HepG2 (cell line): ENCODE results near the gene MT1F. TPM values are rescaled to one million over a fixed set of nuclear protein-coding genes. Genes with fewer than 3 reads are reported as not detected.

Experiments
- KDM5A ChIP-seq: fragments of 200-600 bp; sonication (generic); IDR thresholded peaks from 2 replicates; pipeline ENCODE4 v1.7.0; 2018; ENCODE audit warnings: antibody characterized with exemption, mild to moderate bottlenecking, low read length, borderline replicate concordance
- NFRKB ChIP-seq: fragments of 450-650 bp; IDR thresholded peaks from 2 replicates; pipeline ENCODE4 v1.6.1; 2017
- NR3C1 ChIP-seq: sonication (generic); formaldehyde crosslinking; IDR thresholded peaks from 2 replicates; pipeline ENCODE4 v1.4.0; 2020; ENCODE audit warnings: missing genetic modification reagents
- TERF1 ChIP-seq: sonication (generic); formaldehyde crosslinking; IDR thresholded peaks from 2 replicates; pipeline ENCODE4 v1.8.0; 2022; ENCODE audit warnings: mild to moderate bottlenecking, missing genetic modification reagents, moderate library complexity
- ZBTB7B ChIP-seq: sonication (generic); formaldehyde crosslinking; IDR thresholded peaks from 2 replicates; pipeline ENCODE4 v1.4.0; 2020; ENCODE audit warnings: missing genetic modification reagents
- ZNF230 ChIP-seq: sonication (generic); formaldehyde crosslinking; IDR thresholded peaks from 2 replicates; pipeline ENCODE4 v1.4.0; 2020; ENCODE audit warnings: mild to moderate bottlenecking, missing genetic modification reagents
- ZNF678 ChIP-seq: sonication (generic); formaldehyde crosslinking; IDR thresholded peaks from 2 replicates; pipeline ENCODE4 v1.4.0; 2020; ENCODE audit warnings: mild to moderate bottlenecking, missing genetic modification reagents
- ZNF710 ChIP-seq: sonication (generic); formaldehyde crosslinking; IDR thresholded peaks from 2 replicates; pipeline ENCODE4 v1.5.0; 2020; ENCODE audit warnings: mild to moderate bottlenecking, missing genetic modification reagents, borderline replicate concordance
- ZNF737 ChIP-seq: sonication (generic); formaldehyde crosslinking; IDR thresholded peaks from 2 replicates; pipeline ENCODE4 v1.5.0; 2020; ENCODE audit warnings: missing genetic modification reagents, mild to moderate bottlenecking, borderline replicate concordance
- ZNF816 ChIP-seq: sonication (generic); formaldehyde crosslinking; IDR thresholded peaks from 2 replicates; pipeline ENCODE4 v1.8.0; 2022; ENCODE audit warnings: missing genetic modification reagents, mild to moderate bottlenecking, borderline replicate concordance
- ZUFSP ChIP-seq: sonication (generic); formaldehyde crosslinking; IDR thresholded peaks from 2 replicates; pipeline ENCODE4 v1.9.0; 2021; ENCODE audit warnings: missing genetic modification reagents, mild to moderate bottlenecking, borderline replicate concordance
- polyA plus RNA-seq, 8 experiments: library from polyadenylated mRNA; depleted of rRNA in 3 of 8; stranded (reverse) in 7 of 8; unstranded in 1 of 8; fragments of >200 nt; fragmentation: Illumina TruSeq in 4 of 8; extraction: Trizol in 4 of 8; gene quantifications; 2 replicates each; pipeline versions ENCODE4 v1.2.1 to v1.2.3, GENCODE V29; 2011 to 2016; ENCODE audit warnings: low read depth in 4 of 8, missing spikeins in 1 of 8, mixed read lengths in 1 of 8; ENCODE audit not compliant: insufficient read depth in 1 of 8
- total RNA-seq, 5 experiments: library from RNA; depleted of rRNA; stranded (reverse); fragments of >200 nt; fragmentation: Illumina TruSeq; extraction: Trizol; gene quantifications; 2 replicates each; pipeline ENCODE4 v1.2.3, GENCODE V29; 2016; ENCODE audit warnings: low read depth in 1 of 5
- TF ChIP-seq, protein P1 (sequence below): sonication (generic); formaldehyde crosslinking; IDR thresholded peaks from 2 replicates; pipeline ENCODE4 v1.4.0; 2020; ENCODE audit warnings: mild to moderate bottlenecking, low read depth, missing genetic modification reagents
- TF ChIP-seq, protein P2 (sequence below): sonication (generic); formaldehyde crosslinking; IDR thresholded peaks from 2 replicates; pipeline ENCODE4 v1.9.0; 2022; ENCODE audit warnings: missing genetic modification reagents, mild to moderate bottlenecking, borderline replicate concordance
- TF ChIP-seq, protein P3 (sequence below): IDR thresholded peaks from 2 replicates; pipeline ENCODE4 v1.6.1; 2016; ENCODE audit warnings: missing biosample characterization, missing genetic modification reagents, low read depth
- TF ChIP-seq, protein P4 (sequence below): IDR thresholded peaks from 2 replicates; pipeline ENCODE4 v1.6.1; 2012; ENCODE audit warnings: inconsistent platforms

Gene MT1F
- total and polyA plus RNA-seq, 2 of the 13 experiments (the other 11 are each of a cell fraction or from before 2014, with no cell fraction given) = 1.9 to 169 TPM

GRCh38 chr16:56637814-56638750 is 19.7 kb upstream of the MT1F start, which contains the start of gene MT1A (continued):
- TF ChIP-seq, protein P1, sequence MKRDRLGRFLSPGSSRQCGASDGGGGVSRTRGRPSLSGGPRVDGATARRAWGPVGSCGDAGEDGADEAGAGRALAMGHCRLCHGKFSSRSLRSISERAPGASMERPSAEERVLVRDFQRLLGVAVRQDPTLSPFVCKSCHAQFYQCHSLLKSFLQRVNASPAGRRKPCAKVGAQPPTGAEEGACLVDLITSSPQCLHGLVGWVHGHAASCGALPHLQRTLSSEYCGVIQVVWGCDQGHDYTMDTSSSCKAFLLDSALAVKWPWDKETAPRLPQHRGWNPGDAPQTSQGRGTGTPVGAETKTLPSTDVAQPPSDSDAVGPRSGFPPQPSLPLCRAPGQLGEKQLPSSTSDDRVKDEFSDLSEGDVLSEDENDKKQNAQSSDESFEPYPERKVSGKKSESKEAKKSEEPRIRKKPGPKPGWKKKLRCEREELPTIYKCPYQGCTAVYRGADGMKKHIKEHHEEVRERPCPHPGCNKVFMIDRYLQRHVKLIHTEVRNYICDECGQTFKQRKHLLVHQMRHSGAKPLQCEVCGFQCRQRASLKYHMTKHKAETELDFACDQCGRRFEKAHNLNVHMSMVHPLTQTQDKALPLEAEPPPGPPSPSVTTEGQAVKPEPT = no peak
- TF ChIP-seq TERF1 (CRISPR knock-in tag) (no peak), KDM5A (no peak), ZNF710 (CRISPR knock-in tag) (no peak; the same call in 1 of the 2 replicates), ZNF678 (no peak), ZNF737 (CRISPR knock-in tag) (no peak), ZUFSP (CRISPR knock-in tag) (no peak), NR3C1 (CRISPR knock-in tag) (no peak), ZNF230 (CRISPR knock-in tag) (0 out of 2 replicates have a peak, but pooled peaks have one; percentile 23), ZBTB7B (CRISPR knock-in tag) (peak; percentile 74; the same call in 1 of the 2 replicates), ZNF816 (CRISPR knock-in tag) (no peak), NFRKB (no peak)
- TF ChIP-seq, protein P2, sequence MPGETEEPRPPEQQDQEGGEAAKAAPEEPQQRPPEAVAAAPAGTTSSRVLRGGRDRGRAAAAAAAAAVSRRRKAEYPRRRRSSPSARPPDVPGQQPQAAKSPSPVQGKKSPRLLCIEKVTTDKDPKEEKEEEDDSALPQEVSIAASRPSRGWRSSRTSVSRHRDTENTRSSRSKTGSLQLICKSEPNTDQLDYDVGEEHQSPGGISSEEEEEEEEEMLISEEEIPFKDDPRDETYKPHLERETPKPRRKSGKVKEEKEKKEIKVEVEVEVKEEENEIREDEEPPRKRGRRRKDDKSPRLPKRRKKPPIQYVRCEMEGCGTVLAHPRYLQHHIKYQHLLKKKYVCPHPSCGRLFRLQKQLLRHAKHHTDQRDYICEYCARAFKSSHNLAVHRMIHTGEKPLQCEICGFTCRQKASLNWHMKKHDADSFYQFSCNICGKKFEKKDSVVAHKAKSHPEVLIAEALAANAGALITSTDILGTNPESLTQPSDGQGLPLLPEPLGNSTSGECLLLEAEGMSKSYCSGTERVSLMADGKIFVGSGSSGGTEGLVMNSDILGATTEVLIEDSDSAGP (CRISPR knock-in tag) = peak; percentile 47; the same call in 1 of the 2 replicates
- TF ChIP-seq, protein P3, sequence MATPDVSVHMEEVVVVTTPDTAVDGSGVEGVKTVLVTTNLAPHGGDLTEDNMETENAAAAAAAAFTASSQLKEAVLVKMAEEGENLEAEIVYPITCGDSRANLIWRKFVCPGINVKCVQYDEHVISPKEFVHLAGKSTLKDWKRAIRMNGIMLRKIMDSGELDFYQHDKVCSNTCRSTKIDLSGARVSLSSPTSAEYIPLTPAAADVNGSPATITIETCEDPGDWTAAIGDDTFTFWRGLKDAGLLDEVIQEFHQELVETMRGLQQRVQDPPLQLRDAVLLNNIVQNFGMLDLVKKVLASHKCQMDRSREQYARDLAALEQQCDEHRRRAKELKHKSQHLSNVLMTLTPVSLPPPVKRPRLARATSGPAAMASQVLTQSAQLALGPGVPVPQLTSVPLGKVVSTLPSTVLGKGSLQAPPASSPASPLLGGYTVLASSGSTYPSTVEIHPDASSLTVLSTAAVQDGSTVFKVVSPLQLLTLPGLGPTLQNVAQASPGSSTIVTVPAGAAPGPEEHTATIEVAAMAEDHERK (CRISPR knock-in tag) = no peak
- TF ChIP-seq, protein P4, sequence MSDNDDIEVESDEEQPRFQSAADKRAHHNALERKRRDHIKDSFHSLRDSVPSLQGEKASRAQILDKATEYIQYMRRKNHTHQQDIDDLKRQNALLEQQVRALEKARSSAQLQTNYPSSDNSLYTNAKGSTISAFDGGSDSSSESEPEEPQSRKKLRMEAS = no peak
